ENCODE measurements around the gene SHC2. TPM values are rescaled to one million over a fixed set of nuclear protein-coding genes. Genes with fewer than 3 reads are reported as not detected.
A peak's percentile ranks its signal among the peaks of the same experiment; 100 is the strongest.

The SHC2 gene
- total and polyA plus RNA-seq, 9 of the 15 experiments (the other 6 are each of a cell fraction or from before 2014, with no cell fraction given), result 0.14 to 0.36 (median 0.17) TPM; not detected in 5

DNA sequence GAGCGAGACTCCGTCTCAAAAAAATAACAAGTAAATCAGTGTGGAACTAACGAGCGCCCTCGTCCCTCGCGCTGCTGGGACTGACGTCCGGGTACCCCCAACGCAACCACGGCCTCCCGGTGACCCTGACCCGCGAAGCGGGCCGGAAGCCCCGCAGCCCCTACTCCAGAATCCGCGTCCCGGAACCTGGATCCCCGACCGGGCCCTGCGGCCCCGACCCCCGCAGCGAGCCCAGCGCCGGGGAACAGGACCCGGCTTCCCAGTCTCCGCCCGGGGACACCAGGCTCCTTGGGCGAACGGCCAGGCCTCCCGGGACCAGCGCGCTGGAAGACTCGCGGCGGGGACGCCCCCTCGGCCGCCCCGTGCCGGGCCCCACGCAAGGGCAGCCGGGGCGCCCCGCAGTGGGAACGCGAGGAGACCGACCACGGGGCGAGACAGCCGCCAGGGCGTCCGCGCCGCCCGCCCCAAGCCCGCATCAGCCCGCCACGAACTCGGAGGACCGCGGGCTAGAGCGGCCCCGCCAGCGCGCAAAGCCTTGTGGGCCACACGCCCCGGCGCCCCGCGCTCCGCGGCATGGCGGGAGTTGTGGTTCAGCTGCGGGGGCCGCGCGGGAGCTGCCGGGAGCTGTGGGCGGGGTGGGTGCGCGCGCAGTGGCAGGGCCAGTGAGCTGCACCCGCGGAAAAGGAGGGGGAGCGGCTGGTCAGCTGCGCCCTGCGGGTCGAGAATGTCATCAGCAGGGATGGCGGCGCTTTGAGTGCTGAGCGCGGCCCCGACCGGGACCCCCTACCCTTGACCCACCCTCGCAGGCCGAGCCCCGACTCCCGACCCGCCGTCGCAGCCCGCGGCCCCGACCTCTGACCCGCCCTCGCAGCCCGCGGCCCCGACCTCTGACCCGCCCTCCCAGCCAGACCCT lies 27.9 kb upstream of the SHC2 start (continued):
- TF ChIP-seq, protein P1, sequence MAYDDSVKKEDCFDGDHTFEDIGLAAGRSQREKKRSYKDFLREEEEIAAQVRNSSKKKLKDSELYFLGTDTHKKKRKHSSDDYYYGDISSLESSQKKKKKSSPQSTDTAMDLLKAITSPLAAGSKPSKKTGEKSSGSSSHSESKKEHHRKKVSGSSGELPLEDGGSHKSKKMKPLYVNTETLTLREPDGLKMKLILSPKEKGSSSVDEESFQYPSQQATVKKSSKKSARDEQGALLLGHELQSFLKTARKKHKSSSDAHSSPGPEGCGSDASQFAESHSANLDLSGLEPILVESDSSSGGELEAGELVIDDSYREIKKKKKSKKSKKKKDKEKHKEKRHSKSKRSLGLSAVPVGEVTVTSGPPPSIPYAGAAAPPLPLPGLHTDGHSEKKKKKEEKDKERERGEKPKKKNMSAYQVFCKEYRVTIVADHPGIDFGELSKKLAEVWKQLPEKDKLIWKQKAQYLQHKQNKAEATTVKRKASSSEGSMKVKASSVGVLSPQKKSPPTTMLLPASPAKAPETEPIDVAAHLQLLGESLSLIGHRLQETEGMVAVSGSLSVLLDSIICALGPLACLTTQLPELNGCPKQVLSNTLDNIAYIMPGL (CRISPR knock-in tag; IDR thresholded peaks at IDR 0.05), result peak; percentile 70; the same call in 1 of the 2 replicates
- TF ChIP-seq ADNP (tag; IDR thresholded peaks at IDR 0.05) (0 out of 2 replicates have a peak, but pooled peaks have one; percentile 17), XRCC4 (IDR thresholded peaks at IDR 0.05; ENCODE audit: extremely low read depth, insufficient read depth, insufficient read length) (no peak), NFYB (IDR thresholded peaks at IDR 0.05; ENCODE audit: extremely low read depth, insufficient read length) (no peak), RBM25 (IDR thresholded peaks at IDR 0.05; ENCODE audit: low read depth, low read length, severe bottlenecking) (peak; percentile 33), XRCC5 (IDR thresholded peaks at IDR 0.05; ENCODE audit: low read depth, low read length) (no peak), ZNF449 (CRISPR knock-in tag; IDR thresholded peaks at IDR 0.05) (no peak), ZNF76 (CRISPR knock-in tag; IDR thresholded peaks at IDR 0.05; ENCODE audit: borderline replicate concordance) (peak; percentile 98), ZNF696 (CRISPR knock-in tag; conservative IDR thresholded peaks at IDR 0.05) (no peak), CXXC5 (CRISPR knock-in tag; IDR thresholded peaks at IDR 0.05) (peak; percentile 95), STAT5B (CRISPR knock-in tag; IDR thresholded peaks at IDR 0.05) (no peak), GMEB1 (CRISPR knock-in tag; IDR thresholded peaks at IDR 0.05) (peak; percentile 93), SP1 (CRISPR knock-in tag; IDR thresholded peaks at IDR 0.05) (peak; percentile 90), SMAD1 (IDR thresholded peaks at IDR 0.05; ENCODE audit: low read depth, low read length, partially characterized antibody) (peak; percentile 52), TAF1 (IDR thresholded peaks at IDR 0.05; ENCODE audit: control insufficient read depth, extremely low read depth, insufficient read depth, low read length, severe bottlenecking) (peak; percentile 87), SRSF3 (IDR thresholded peaks at IDR 0.05; ENCODE audit: insufficient read depth, low read length) (peak; percentile 60; the same call in 1 of the 2 replicates), ETV5 (CRISPR knock-in tag; IDR thresholded peaks at IDR 0.05; ENCODE audit: low read depth) (no peak)
- TF ChIP-seq, protein P2, sequence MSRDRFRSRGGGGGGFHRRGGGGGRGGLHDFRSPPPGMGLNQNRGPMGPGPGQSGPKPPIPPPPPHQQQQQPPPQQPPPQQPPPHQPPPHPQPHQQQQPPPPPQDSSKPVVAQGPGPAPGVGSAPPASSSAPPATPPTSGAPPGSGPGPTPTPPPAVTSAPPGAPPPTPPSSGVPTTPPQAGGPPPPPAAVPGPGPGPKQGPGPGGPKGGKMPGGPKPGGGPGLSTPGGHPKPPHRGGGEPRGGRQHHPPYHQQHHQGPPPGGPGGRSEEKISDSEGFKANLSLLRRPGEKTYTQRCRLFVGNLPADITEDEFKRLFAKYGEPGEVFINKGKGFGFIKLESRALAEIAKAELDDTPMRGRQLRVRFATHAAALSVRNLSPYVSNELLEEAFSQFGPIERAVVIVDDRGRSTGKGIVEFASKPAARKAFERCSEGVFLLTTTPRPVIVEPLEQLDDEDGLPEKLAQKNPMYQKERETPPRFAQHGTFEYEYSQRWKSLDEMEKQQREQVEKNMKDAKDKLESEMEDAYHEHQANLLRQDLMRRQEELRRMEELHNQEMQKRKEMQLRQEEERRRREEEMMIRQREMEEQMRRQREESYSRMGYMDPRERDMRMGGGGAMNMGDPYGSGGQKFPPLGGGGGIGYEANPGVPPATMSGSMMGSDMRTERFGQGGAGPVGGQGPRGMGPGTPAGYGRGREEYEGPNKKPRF (IDR thresholded peaks at IDR 0.05; ENCODE audit: low read depth, low read length), result no peak

Data from K562 (cell line).